ENCODE data around the gene MAP4K2. TPM values are rescaled to one million over a fixed set of nuclear protein-coding genes. Genes with fewer than 3 reads are reported as not detected.

MAP4K2 gene
- total and polyA plus RNA-seq, 2 of the 13 experiments (the other 11 are each of a cell fraction or from before 2014, with no cell fraction given): 8.3 to 17.6 TPM

GRCh38 chr11:64759131-64759721 is 43.8 kb downstream of the MAP4K2 start (continued):
- TF ChIP-seq ZSCAN29 (CRISPR knock-in tag; conservative IDR thresholded peaks at IDR 0.05) (no peak), KLF12 (CRISPR knock-in tag; IDR thresholded peaks at IDR 0.05; ENCODE audit: borderline replicate concordance) (no peak), RXRA (CRISPR knock-in tag; IDR thresholded peaks at IDR 0.05) (peak; percentile 52; the same call in 1 of the 2 replicates), CENPT (CRISPR knock-in tag; IDR thresholded peaks at IDR 0.05; ENCODE audit: low read depth) (no peak), HDAC2 (CRISPR knock-in tag; IDR thresholded peaks at IDR 0.05) (no peak), FOXJ3 (CRISPR knock-in tag; IDR thresholded peaks at IDR 0.05; ENCODE audit: borderline replicate concordance) (no peak), NR2F6 (IDR thresholded peaks at IDR 0.05) (peak; percentile 71), NR2F6 (CRISPR knock-in tag; IDR thresholded peaks at IDR 0.05) (peak; percentile 63), ELF3 (CRISPR knock-in tag; IDR thresholded peaks at IDR 0.05) (no peak), ZFY (CRISPR knock-in tag; IDR thresholded peaks at IDR 0.05) (peak; percentile 47; the same call in 1 of the 2 replicates), ZNF124 (CRISPR knock-in tag; IDR thresholded peaks at IDR 0.05) (no peak), TBX3 (IDR thresholded peaks at IDR 0.05; ENCODE audit: borderline replicate concordance) (no peak), TFAP4 (IDR thresholded peaks at IDR 0.05; ENCODE audit: borderline replicate concordance, low read depth) (peak; percentile 76; the same call in 1 of the 2 replicates), NCOA5 (CRISPR knock-in tag; IDR thresholded peaks at IDR 0.05) (no peak), SYNCRIP (IDR thresholded peaks at IDR 0.05; ENCODE audit: insufficient read depth, low read depth, low read length) (no peak), ZFP62 (CRISPR knock-in tag; IDR thresholded peaks at IDR 0.05) (no peak), SIX4 (CRISPR knock-in tag; IDR thresholded peaks at IDR 0.05) (peak; percentile 89), TCF7 (IDR thresholded peaks at IDR 0.05; ENCODE audit: low read depth) (peak; percentile 51; the same call in 1 of the 2 replicates), ZNF660 (CRISPR knock-in tag; IDR thresholded peaks at IDR 0.05; ENCODE audit: borderline replicate concordance, low read depth) (no peak), ZNF703 (CRISPR knock-in tag; IDR thresholded peaks at IDR 0.05; ENCODE audit: borderline replicate concordance) (no peak), HNF4A (CRISPR knock-in tag; IDR thresholded peaks at IDR 0.05) (0 out of 2 replicates have a peak, but pooled peaks have one; percentile 13), MED8 (CRISPR knock-in tag; IDR thresholded peaks at IDR 0.05; ENCODE audit: insufficient replicate concordance) (no peak), GATAD2A (CRISPR knock-in tag; IDR thresholded peaks at IDR 0.05) (0 out of 2 replicates have a peak, but pooled peaks have one; percentile 19), PATZ1 (CRISPR knock-in tag; IDR thresholded peaks at IDR 0.05) (peak; percentile 56), HMG20B (CRISPR knock-in tag; conservative IDR thresholded peaks at IDR 0.05) (no peak), NFRKB (IDR thresholded peaks at IDR 0.05) (no peak), PBX2 (CRISPR knock-in tag; IDR thresholded peaks at IDR 0.05) (no peak), KDM2A (CRISPR knock-in tag; IDR thresholded peaks at IDR 0.05; ENCODE audit: borderline replicate concordance, low read depth) (no peak), POLR2AphosphoS5 (IDR thresholded peaks at IDR 0.05; ENCODE audit: low read depth, low read length) (no peak), SRSF1 (optimal IDR thresholded peaks at IDR 0.05; ENCODE audit: low read depth, low read length) (no peak), ZNF260 (CRISPR knock-in tag; IDR thresholded peaks at IDR 0.05; ENCODE audit: borderline replicate concordance, low read depth) (no peak)
